Right lobe of liver (tissue), 6 donors: ENCODE results near the gene SPNS3. TPM values are rescaled to one million over a fixed set of nuclear protein-coding genes. Genes with fewer than 3 reads are reported as not detected.
A peak's percentile ranks its signal among the peaks of the same experiment; 100 is the strongest.

Source experiments
- ATAC-seq, 4 donors: fragments of 200-7000 bp; cut with Tn5 transposase; one replicate each; pipeline ENCODE4 v1.9.1; 2020; ENCODE audit warnings: mild to moderate bottlenecking in 4 of 4, moderate library complexity in 4 of 4
- DNase-seq, 3 donors: peaks; one replicate each; pipeline ENCODE4 v3.0.0-alpha.2; 2020
- H3K27ac ChIP-seq, 3 donors: fragments of 200-600 bp; one replicate each; pipeline ENCODE4 v1.8.0; 2022
- H3K27me3 ChIP-seq, 2 donors: fragments of 200-600 bp; one replicate each; pipeline ENCODE4 v1.8.0; 2022
- H3K36me3 ChIP-seq, 4 donors: fragments of 200-600 bp; sonication (generic) in 1 of 4; one replicate each; pipeline versions ENCODE4 v1.5.1 to v1.8.0; 2017 to 2022; ENCODE audit warnings: control low read depth in 1 of 4
- H3K4me1 ChIP-seq, 4 donors: fragments of 200-600 bp; sonication (generic) in 1 of 4; one replicate each; pipeline versions ENCODE4 v1.5.1 to v1.8.0; 2017 to 2022; ENCODE audit warnings: control low read depth in 1 of 4
- H3K4me3 ChIP-seq, 3 donors: fragments of 200-600 bp; one replicate each; pipeline ENCODE4 v1.8.0; 2022
- H3K9me3 ChIP-seq, 4 donors: fragments of 200-600 bp; sonication (generic) in 1 of 4; one replicate each; pipeline versions ENCODE4 v1.5.1 to v1.8.0; 2017 to 2022; ENCODE audit warnings: control low read depth in 1 of 4
- CTCF ChIP-seq, 4 donors: fragments of 200-600 bp in 3 of 4; fragments of 450-650 bp in 1 of 4; IDR thresholded peaks; one replicate each; pipeline versions ENCODE4 v1.5.1 to v1.8.0; 2016 to 2022; ENCODE audit warnings: antibody characterized with exemption in 4 of 4, mild to moderate bottlenecking in 2 of 4
- POLR2A ChIP-seq: fragments of 450-650 bp; IDR thresholded peaks from one replicate; pipeline ENCODE4 v1.6.1; 2017; ENCODE audit warnings: antibody characterized with exemption, mild to moderate bottlenecking
- WGBS: methylation state at CpG from one replicate; pipeline ENCODE4 v1.1.6; 2018; ENCODE audit warnings: low coverage, low lambda C conversion rate; ENCODE audit not compliant: insufficient coverage; ENCODE audit errors: missing lambda C conversion rate; 5-methylcytosine and 5-hydroxymethylcytosine counted together
- intact Hi-C, 2 donors: fragments of 100-400 bp; cut with DNase I; formaldehyde crosslinking; loops; one replicate each; pipeline versions ENCODE4 v1.11.2 to v1.14.1; 2022
- total RNA-seq, 6 experiments: library from RNA; depleted of rRNA in 2 of 6; stranded (reverse); fragments of >200 nt in 2 of 6; fragmentation: NEBNext Ultra II Directional in 3 of 6; extraction: Animal tissue kit (Norgen Biotek cat#: 25700) in 3 of 6; gene quantifications; one replicate each; pipeline versions ENCODE4 v1.1.0 to v1.2.4, GENCODE V29; 2016 to 2023
- donor health status: DM: no; HTN: yes; CAD: no.
- donor health status: DM: no; HTN: no; CAD: no.
- donor health status: DM: no; HTN: no; CAD: no.
- donor health status: DM: no; HTN: yes; CAD: no.
- donor health status: DM: no; HTN: yes; CAD: no.

Gene SPNS3
- total RNA-seq, 6 experiments from 2014 or later: not detected

- H3K27me3 ChIP-seq: no peaks in the 10 kb centered on the region
- no peak overlapping the region for H3K4me3 ChIP-seq
- H3K27ac ChIP-seq: peak overlapping the region in 1 of 3 donors; percentile 21
- ATAC-seq (peak; percentile 30 to 54 (median 40)), DNase-seq (peak in 2 of 3 donors; percentile 57 to 65)
- intact Hi-C loops: no loop called here
- H3K4me1 ChIP-seq: peaks cover 0 to 18% (median 7%) of the 10 kb centered on the region in 4 donors
- no peaks in the 10 kb centered on the region for H3K36me3 ChIP-seq
- 69% methylated on average over 6 of the region's 30 CpGs for WGBS
- TF ChIP-seq CTCF (IDR thresholded peaks at IDR 0.05) (no peak), POLR2A (no peak)
- no peaks in the 10 kb centered on the region for H3K9me3 ChIP-seq
Observed at GRCh38 chr17:4530799-4531730, 97.3 kb downstream of the SPNS3 start.

GRCh38 chr17:4531988-4532736 lies 98.4 kb downstream of the SPNS3 start:
- intact Hi-C loops: no loop called here
- 89% methylated on average over 11 of the region's 17 CpGs for WGBS
- ATAC-seq (no peak), DNase-seq (no peak)
- H3K27me3 ChIP-seq: no peaks in the 10 kb centered on the region
- peaks cover 0 to 22% (median 7%) of the 10 kb centered on the region in 4 donors for H3K4me1 ChIP-seq
- no peak overlapping the region for H3K27ac ChIP-seq
- no peak overlapping the region for H3K4me3 ChIP-seq
- no peak for TF ChIP-seq POLR2A
- TF ChIP-seq CTCF (IDR thresholded peaks at IDR 0.05): no peak
- H3K36me3 ChIP-seq: no peaks in the 10 kb centered on the region
- H3K9me3 ChIP-seq: no peaks in the 10 kb centered on the region

GRCh38 chr17:4532860-4533522 lies 99.3 kb downstream of the SPNS3 start:
- DNase-seq: no peak
- Histone ChIP-seq H3K4me1 (peaks cover 0 to 22% (median 7%) of the 10 kb centered on the region in 4 donors), H3K27ac (no peak overlapping the region), H3K9me3 (no peaks in the 10 kb centered on the region), H3K4me3 (no peak overlapping the region), H3K27me3 (no peaks in the 10 kb centered on the region), H3K36me3 (no peaks in the 10 kb centered on the region)
- TF ChIP-seq POLR2A (no peak), CTCF (IDR thresholded peaks at IDR 0.05) (no peak)
- intact Hi-C loops: no loop called here
- ATAC-seq: no peak
- no CpG with 5 or more reads among the region's 33 CpGs for WGBS
